Naive B cell (primary cell): ENCODE results near the gene DGLUCY. TPM values are rescaled to one million over a fixed set of nuclear protein-coding genes. Genes with fewer than 3 reads are reported as not detected.
A peak's percentile ranks its signal among the peaks of the same experiment; 100 is the strongest.
"Not testable (repeated sequence)": the region's sequence is repeated elsewhere in the genome, so short reads cannot be mapped to it uniquely, and the experiment has no call there.

Experiments used
- ATAC-seq, 2 donors: fragments of 150-1000 bp; cut with Tn5 transposase; 2 replicates each; pipeline ENCODE4 v1.10.0; 2021; ENCODE audit warnings: low read depth in 2 of 2, mild to moderate bottlenecking in 2 of 2, moderate library complexity in 2 of 2
- DNase-seq: peaks from one replicate; pipeline ENCODE4 v3.0.0; 2022
- H3K27ac Mint-ChIP-seq, 6 donors: one replicate each; pipeline ENCODE4 v1.8.0; 2020 to 2022; ENCODE audit warnings: mild to moderate bottlenecking in 6 of 6, mixed read lengths in 6 of 6, moderate library complexity in 5 of 6, inconsistent platforms in 2 of 6
- H3K27me3 Mint-ChIP-seq, 3 donors: one replicate each; pipeline ENCODE4 v1.8.0; 2021 to 2022; ENCODE audit warnings: mixed read lengths in 3 of 3, mild to moderate bottlenecking in 1 of 3
- H3K36me3 Mint-ChIP-seq, 2 donors: one replicate each; pipeline ENCODE4 v1.8.0; 2020 to 2022; ENCODE audit warnings: mixed read lengths in 2 of 2, inconsistent platforms in 1 of 2, mild to moderate bottlenecking in 1 of 2
- H3K4me1 Mint-ChIP-seq, 3 donors: one replicate each; pipeline ENCODE4 v1.8.0; 2020 to 2022; ENCODE audit warnings: mixed read lengths in 3 of 3, inconsistent platforms in 1 of 3, mild to moderate bottlenecking in 1 of 3, moderate library complexity in 1 of 3
- H3K4me3 Mint-ChIP-seq, 8 donors: one replicate each; pipeline ENCODE4 v1.8.0; 2020 to 2022; ENCODE audit warnings: mild to moderate bottlenecking in 8 of 8, mixed read lengths in 8 of 8, moderate library complexity in 8 of 8, inconsistent platforms in 2 of 8
- H3K9me3 Mint-ChIP-seq, 7 donors: one replicate each; pipeline ENCODE4 v1.8.0; 2020 to 2022; ENCODE audit warnings: mixed read lengths in 7 of 7, mild to moderate bottlenecking in 5 of 7, inconsistent platforms in 2 of 7, moderate library complexity in 1 of 7
- polyA plus RNA-seq, 6 donors: library from polyadenylated mRNA; unstranded; fragments of 300-500 nt; fragmentation: Illumina TruSeq; gene quantifications; one replicate each; pipeline ENCODE4 v1.2.3, GENCODE V29; 2021; ENCODE audit warnings: low read depth in 6 of 6

Gene DGLUCY
- polyA plus RNA-seq, 6 donors from 2014 or later, result 29.3 to 54.3 (median 37.7) TPM

GRCh38 chr14:91258876-91259275, 145.0 kb downstream of the DGLUCY start:
- H3K4me1 Mint-ChIP-seq, result peaks cover 19 to 31% (median 28%) of the 10 kb centered on the region in 3 donors
- peaks cover 0 to 4% (median 0%) of the 10 kb centered on the region in 7 donors for H3K9me3 Mint-ChIP-seq
- DNase-seq (no peak), ATAC-seq (no peak)
- no peaks in the 10 kb centered on the region for H3K36me3 Mint-ChIP-seq
- peak overlapping the region in 1 of 8 donors; percentile 2 for H3K4me3 Mint-ChIP-seq
- H3K27ac Mint-ChIP-seq, result peak overlapping the region in 1 of 6 donors; percentile 62
- H3K27me3 Mint-ChIP-seq, result peaks cover 0 to 10% (median 0%) of the 10 kb centered on the region in 3 donors

- H3K27me3 Mint-ChIP-seq, result peaks cover 0 to 13% (median 0%) of the 10 kb centered on the region in 3 donors
- no peaks in the 10 kb centered on the region for H3K36me3 Mint-ChIP-seq
- H3K9me3 Mint-ChIP-seq, result peaks cover 0 to 4% (median 0%) of the 10 kb centered on the region in 7 donors
- peak overlapping the region in 1 of 8 donors; percentile 12 for H3K4me3 Mint-ChIP-seq
- DNase-seq (no peak), ATAC-seq (no peak)
- peak overlapping the region in 1 of 6 donors; percentile 76 for H3K27ac Mint-ChIP-seq
- H3K4me1 Mint-ChIP-seq, result peaks cover 19 to 27% (median 26%) of the 10 kb centered on the region in 3 donors
These were observed 147.2 kb downstream of the DGLUCY start for GRCh38 chr14:91261115-91261514.

- H3K27ac Mint-ChIP-seq, result no peak overlapping the region
- H3K36me3 Mint-ChIP-seq, result no peaks in the 10 kb centered on the region
- H3K4me1 Mint-ChIP-seq, result peaks cover 19 to 27% (median 26%) of the 10 kb centered on the region in 3 donors
- H3K27me3 Mint-ChIP-seq, result peaks cover 0 to 13% (median 0%) of the 10 kb centered on the region in 3 donors
- ATAC-seq (no peak), DNase-seq (no peak)
- H3K9me3 Mint-ChIP-seq, result peaks cover 0 to 4% (median 0%) of the 10 kb centered on the region in 7 donors
- peak overlapping the region in 1 of 8 donors; percentile 75 for H3K4me3 Mint-ChIP-seq
These were observed 148.2 kb downstream of the DGLUCY start for GRCh38 chr14:91261986-91262549.

DNA sequence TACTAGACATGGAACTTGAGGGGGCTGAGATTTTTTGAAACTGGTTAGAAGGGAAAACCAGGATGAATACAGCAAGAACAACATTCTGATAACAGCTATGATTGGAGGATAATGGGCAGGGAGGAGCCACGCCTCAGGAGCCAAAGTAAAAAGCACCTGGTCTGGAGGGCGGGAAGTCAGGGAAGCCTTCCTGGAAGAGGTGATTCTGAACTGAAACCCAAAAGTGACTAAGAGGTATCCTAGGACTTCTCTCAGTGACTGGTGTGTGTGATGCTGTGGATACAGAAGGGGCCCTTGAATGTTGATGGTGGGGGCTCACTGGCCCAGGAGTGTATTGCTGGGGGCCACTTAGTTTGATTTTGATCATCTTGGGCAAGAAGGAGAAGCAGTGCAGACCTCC, 149.5 kb downstream of the DGLUCY start:
- ATAC-seq (no peak), DNase-seq (no peak)
- Mint-ChIP-seq H3K4me1 (peaks cover 17 to 24% (median 18%) of the 10 kb centered on the region in 3 donors), H3K4me3 (peak overlapping the region; percentile 31 to 89 (median 78)), H3K9me3 (peaks cover 0 to 4% (median 0%) of the 10 kb centered on the region in 7 donors), H3K27ac (peak overlapping the region in 3 of 6 donors; percentile 33 to 87 (median 48)), H3K27me3 (peaks cover 0 to 13% (median 0%) of the 10 kb centered on the region in 3 donors), H3K36me3 (peaks cover 4 to 10% of the 10 kb centered on the region in 2 donors)

GRCh38 chr14:91264151-91265150, 150.6 kb downstream of the DGLUCY start:
- H3K4me1 Mint-ChIP-seq, result peaks cover 15 to 32% (median 24%) of the 10 kb centered on the region in 3 donors
- DNase-seq (no peak), ATAC-seq (peak; percentile 60 to 69)
- H3K9me3 Mint-ChIP-seq, result peaks cover 0 to 4% (median 0%) of the 10 kb centered on the region in 7 donors
- peaks cover 0 to 13% (median 0%) of the 10 kb centered on the region in 3 donors for H3K27me3 Mint-ChIP-seq
- peak overlapping the region; percentile 35 to 90 (median 82) for H3K4me3 Mint-ChIP-seq
- peaks cover 5 to 21% of the 10 kb centered on the region in 2 donors for H3K36me3 Mint-ChIP-seq
- peak overlapping the region; percentile 42 to 87 (median 60) for H3K27ac Mint-ChIP-seq

DNA sequence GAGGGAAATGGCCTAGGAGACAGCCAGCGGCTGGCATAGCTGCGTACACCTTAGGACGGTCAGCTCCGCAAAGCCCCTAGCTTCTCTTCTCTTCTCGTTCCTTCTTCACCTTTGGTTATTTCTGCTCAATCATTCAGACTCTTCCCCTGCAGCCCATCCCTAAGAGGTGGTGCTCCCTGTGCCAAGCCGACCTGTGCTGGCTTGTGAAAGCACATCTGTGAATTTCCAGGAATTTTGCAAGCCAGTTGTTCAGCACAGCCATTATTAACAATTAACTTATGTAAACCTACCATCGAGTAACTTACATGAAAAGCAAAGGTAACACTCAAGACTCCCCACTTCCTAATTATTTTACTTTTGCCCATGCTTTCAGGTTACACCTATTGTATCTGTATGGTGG, 151.5 kb downstream of the DGLUCY start:
- Mint-ChIP-seq H3K4me3 (peak overlapping the region in 6 of 8 donors; percentile 43 to 83 (median 62)), H3K27ac (peak overlapping the region in 3 of 6 donors; percentile 42 to 83 (median 48)), H3K27me3 (peaks cover 0 to 13% (median 0%) of the 10 kb centered on the region in 3 donors), H3K9me3 (peaks cover 0 to 4% (median 0%) of the 10 kb centered on the region in 7 donors), H3K36me3 (peaks cover 5 to 24% of the 10 kb centered on the region in 2 donors), H3K4me1 (peaks cover 15 to 36% (median 24%) of the 10 kb centered on the region in 3 donors)
- DNase-seq (no peak), ATAC-seq (no peak)

DNA sequence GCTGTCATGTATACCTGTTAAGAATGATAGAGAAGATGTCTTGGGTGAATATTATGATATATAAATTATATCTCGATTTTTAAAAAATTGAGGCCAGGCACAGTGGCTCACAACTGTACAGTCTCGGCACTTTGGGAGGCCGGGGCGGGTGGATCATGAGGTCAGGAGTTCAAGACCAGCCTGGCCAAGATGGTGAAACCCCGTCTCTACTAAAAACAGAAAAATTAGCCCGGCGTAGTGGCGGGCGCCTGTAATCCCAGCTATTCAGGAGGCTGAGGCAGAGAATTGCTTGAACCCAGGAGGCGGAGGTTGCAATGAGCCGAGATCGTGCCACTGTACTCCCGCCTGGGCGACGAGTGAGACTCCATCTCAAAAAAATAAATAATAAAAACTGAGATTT, 152.4 kb downstream of the DGLUCY start:
- Mint-ChIP-seq H3K36me3 (peaks cover 5 to 24% of the 10 kb centered on the region in 2 donors), H3K4me3 (peak overlapping the region in 2 of 8 donors; percentile 29 to 59), H3K27me3 (peaks cover 0 to 13% (median 0%) of the 10 kb centered on the region in 3 donors), H3K4me1 (peaks cover 17 to 36% (median 24%) of the 10 kb centered on the region in 3 donors), H3K27ac (peak overlapping the region in 1 of 6 donors; percentile 48)
- ATAC-seq, DNase-seq, H3K9me3 Mint-ChIP-seq: not testable (repeated sequence)

DNA sequence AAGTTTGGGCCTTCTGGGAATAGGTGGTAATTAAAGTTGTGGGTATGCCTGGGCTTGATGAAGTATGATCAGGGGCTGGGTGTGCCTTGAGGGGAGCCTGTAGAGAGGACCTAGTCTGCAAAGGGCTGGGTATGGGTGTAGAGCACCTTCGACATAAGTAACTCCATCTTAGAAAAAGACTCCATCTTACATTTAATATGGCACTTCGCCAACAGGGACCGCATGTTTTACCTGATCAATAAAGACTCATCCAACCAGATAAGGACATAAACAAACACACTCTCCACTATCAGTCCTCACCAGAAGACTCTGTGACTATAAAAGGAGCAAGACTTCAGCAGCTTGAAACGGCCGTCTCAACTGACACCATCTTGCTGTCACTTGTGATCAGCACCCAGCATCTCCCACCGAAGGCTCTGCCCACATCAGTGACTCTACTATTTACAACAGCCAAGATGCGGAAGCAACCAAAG, 154.1 kb downstream of the DGLUCY start:
- Mint-ChIP-seq H3K4me1 (peaks cover 18 to 36% (median 22%) of the 10 kb centered on the region in 3 donors), H3K27me3 (peaks cover 0 to 12% (median 0%) of the 10 kb centered on the region in 3 donors), H3K9me3 (no peaks in the 10 kb centered on the region), H3K27ac (peak overlapping the region in 3 of 6 donors; percentile 15 to 44 (median 34)), H3K36me3 (peaks cover 13 to 31% of the 10 kb centered on the region in 2 donors), H3K4me3 (no peak overlapping the region)
- DNase-seq (no peak), ATAC-seq (no peak)

- no peaks in the 10 kb centered on the region for H3K27me3 Mint-ChIP-seq
- peaks cover 10 to 36% (median 10%) of the 10 kb centered on the region in 3 donors for H3K4me1 Mint-ChIP-seq
- peak overlapping the region in 3 of 8 donors; percentile 37 to 56 (median 53) for H3K4me3 Mint-ChIP-seq
- H3K27ac Mint-ChIP-seq, result peak overlapping the region in 1 of 6 donors; percentile 66
- no peaks in the 10 kb centered on the region for H3K9me3 Mint-ChIP-seq
- DNase-seq, result no peak
- H3K36me3 Mint-ChIP-seq, result peaks cover 13 to 31% of the 10 kb centered on the region in 2 donors
- no peak for ATAC-seq
These were observed 155.5 kb downstream of the DGLUCY start for GRCh38 chr14:91269076-91269991.

DNA sequence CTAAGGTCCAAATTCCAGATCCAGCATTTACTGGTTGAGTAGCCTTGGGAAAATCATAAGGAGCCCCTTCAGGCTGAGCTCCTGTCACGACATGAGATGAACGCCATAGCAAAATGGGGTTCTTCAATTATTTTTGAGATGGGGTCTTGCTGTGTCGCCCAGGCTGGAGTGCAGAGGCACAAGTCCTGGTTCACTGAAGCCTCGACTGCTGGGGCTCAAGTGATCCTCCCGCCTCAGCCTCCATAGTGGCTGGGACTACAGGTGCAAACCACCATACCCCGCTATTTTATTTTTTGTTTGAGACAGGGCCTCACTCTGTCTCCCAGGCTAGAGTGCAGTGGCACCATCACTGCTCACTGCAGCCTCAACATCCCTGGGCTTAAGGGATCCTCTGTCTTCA, 156.3 kb downstream of the DGLUCY start:
- ATAC-seq (no peak), DNase-seq (no peak)
- Mint-ChIP-seq H3K27me3 (no peaks in the 10 kb centered on the region), H3K27ac (peak overlapping the region in 4 of 6 donors; percentile 23 to 87 (median 68)), H3K36me3 (peaks cover 13 to 31% of the 10 kb centered on the region in 2 donors), H3K4me1 (peaks cover 5 to 33% (median 10%) of the 10 kb centered on the region in 3 donors), H3K9me3 (no peaks in the 10 kb centered on the region), H3K4me3 (no peak overlapping the region)

- DNase-seq (no peak), ATAC-seq (no peak)
- H3K4me1 Mint-ChIP-seq, result peaks cover 3 to 29% (median 8%) of the 10 kb centered on the region in 3 donors
- no peaks in the 10 kb centered on the region for H3K27me3 Mint-ChIP-seq
- peaks cover 13 to 31% of the 10 kb centered on the region in 2 donors for H3K36me3 Mint-ChIP-seq
- H3K27ac Mint-ChIP-seq, result peak overlapping the region in 3 of 6 donors; percentile 23 to 87 (median 70)
- no peaks in the 10 kb centered on the region for H3K9me3 Mint-ChIP-seq
- no peak overlapping the region for H3K4me3 Mint-ChIP-seq
These were observed 156.7 kb downstream of the DGLUCY start for GRCh38 chr14:91270619-91271018.

- peak overlapping the region in 1 of 6 donors; percentile 41 for H3K27ac Mint-ChIP-seq
- no peak for DNase-seq
These were observed 157.8 kb downstream of the DGLUCY start for GRCh38 chr14:91271639-91272038.

More at GRCh38 chr14:91271639-91272038, 157.8 kb downstream of the DGLUCY start:
- no peaks in the 10 kb centered on the region for H3K9me3 Mint-ChIP-seq
- H3K36me3 Mint-ChIP-seq, result peaks cover 13 to 31% of the 10 kb centered on the region in 2 donors
- H3K4me3 Mint-ChIP-seq, result no peak overlapping the region
- H3K27me3 Mint-ChIP-seq, result no peaks in the 10 kb centered on the region
- H3K4me1 Mint-ChIP-seq, result peaks cover 3 to 23% (median 5%) of the 10 kb centered on the region in 3 donors
- ATAC-seq, result no peak
